Liver (tissue), 3 donors: ENCODE data around the gene TMEM167A.

Source experiments
- CTCF ChIP-seq: fragments of 150-350 bp; IDR thresholded peaks from 2 replicates; pipeline ENCODE4 v1.5.1; 2017; ENCODE audit warnings: improper control_type of control experiment, low read depth, low read length; ENCODE audit not compliant: missing input control
- EGR1 ChIP-seq, 2 donors: IDR thresholded peaks; 2 replicates each; pipeline ENCODE4 v1.6.1; 2016 to 2018; ENCODE audit warnings: antibody characterized with exemption in 2 of 2, low read depth in 2 of 2
- FOXA1 ChIP-seq: IDR thresholded peaks from 2 replicates; pipeline ENCODE4 v1.6.1; 2016; ENCODE audit warnings: antibody characterized with exemption
- HNF4G ChIP-seq: IDR thresholded peaks from 2 replicates; pipeline ENCODE4 v1.6.1; 2016; ENCODE audit warnings: antibody characterized with exemption
- JUND ChIP-seq, 2 donors: IDR thresholded peaks; 2 replicates each; pipeline ENCODE4 v1.6.1; 2016; ENCODE audit warnings: antibody characterized with exemption in 2 of 2
- NR2F2 ChIP-seq: IDR thresholded peaks from 2 replicates; pipeline ENCODE4 v1.6.1; 2016; ENCODE audit warnings: antibody characterized with exemption
- RAD21 ChIP-seq, 2 donors: IDR thresholded peaks; 2 replicates each; pipeline ENCODE4 v1.6.1; 2016; ENCODE audit warnings: antibody characterized with exemption in 2 of 2, mild to moderate bottlenecking in 2 of 2
- RXRA ChIP-seq, 2 donors: IDR thresholded peaks; 2 replicates each; pipeline ENCODE4 v1.6.1; 2017 to 2018; ENCODE audit warnings: antibody characterized with exemption in 2 of 2, mild to moderate bottlenecking in 1 of 2
- SP1 ChIP-seq: IDR thresholded peaks from 2 replicates; pipeline ENCODE4 v1.6.1; 2018; ENCODE audit warnings: antibody characterized with exemption, mild to moderate bottlenecking
- TAF1 ChIP-seq: conservative IDR thresholded peaks from 2 replicates; pipeline ENCODE4 v1.6.1; 2016; ENCODE audit warnings: antibody characterized with exemption, mild to moderate bottlenecking
- YY1 ChIP-seq: IDR thresholded peaks from 2 replicates; pipeline ENCODE4 v1.6.1; 2016; ENCODE audit warnings: antibody characterized with exemption, mild to moderate bottlenecking
- TF ChIP-seq, protein P1 (sequence below): IDR thresholded peaks from 2 replicates; pipeline ENCODE4 v1.6.1; 2016; ENCODE audit warnings: antibody characterized with exemption
- TF ChIP-seq, protein P2 (sequence below): IDR thresholded peaks from 2 replicates; pipeline ENCODE4 v1.6.1; 2016; ENCODE audit warnings: antibody characterized with exemption
- TF ChIP-seq, protein P3 (sequence below): IDR thresholded peaks from 2 replicates; pipeline ENCODE4 v1.6.1; 2016; ENCODE audit warnings: antibody characterized with exemption, mild to moderate bottlenecking
- donor health status: healthy.
- donor health status: healthy.

GRCh38 chr5:83048277-83048676 lies 28.9 kb downstream of the TMEM167A start:
- TF ChIP-seq TAF1 (no peak), CTCF (no peak), SP1 (no peak), JUND (IDR thresholded peaks at IDR 0.05) (no peak), NR2F2 (no peak), HNF4G (no peak), RAD21 (IDR thresholded peaks at IDR 0.05) (no peak), YY1 (no peak), FOXA1 (no peak), EGR1 (IDR thresholded peaks at IDR 0.05; ENCODE audit: low read depth in 2 of 2) (no peak), RXRA (IDR thresholded peaks at IDR 0.05) (no peak)
- TF ChIP-seq, protein P1, sequence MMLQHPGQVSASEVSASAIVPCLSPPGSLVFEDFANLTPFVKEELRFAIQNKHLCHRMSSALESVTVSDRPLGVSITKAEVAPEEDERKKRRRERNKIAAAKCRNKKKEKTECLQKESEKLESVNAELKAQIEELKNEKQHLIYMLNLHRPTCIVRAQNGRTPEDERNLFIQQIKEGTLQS: no peak
- TF ChIP-seq, protein P2, sequence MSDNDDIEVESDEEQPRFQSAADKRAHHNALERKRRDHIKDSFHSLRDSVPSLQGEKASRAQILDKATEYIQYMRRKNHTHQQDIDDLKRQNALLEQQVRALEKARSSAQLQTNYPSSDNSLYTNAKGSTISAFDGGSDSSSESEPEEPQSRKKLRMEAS: no peak
- TF ChIP-seq, protein P3, sequence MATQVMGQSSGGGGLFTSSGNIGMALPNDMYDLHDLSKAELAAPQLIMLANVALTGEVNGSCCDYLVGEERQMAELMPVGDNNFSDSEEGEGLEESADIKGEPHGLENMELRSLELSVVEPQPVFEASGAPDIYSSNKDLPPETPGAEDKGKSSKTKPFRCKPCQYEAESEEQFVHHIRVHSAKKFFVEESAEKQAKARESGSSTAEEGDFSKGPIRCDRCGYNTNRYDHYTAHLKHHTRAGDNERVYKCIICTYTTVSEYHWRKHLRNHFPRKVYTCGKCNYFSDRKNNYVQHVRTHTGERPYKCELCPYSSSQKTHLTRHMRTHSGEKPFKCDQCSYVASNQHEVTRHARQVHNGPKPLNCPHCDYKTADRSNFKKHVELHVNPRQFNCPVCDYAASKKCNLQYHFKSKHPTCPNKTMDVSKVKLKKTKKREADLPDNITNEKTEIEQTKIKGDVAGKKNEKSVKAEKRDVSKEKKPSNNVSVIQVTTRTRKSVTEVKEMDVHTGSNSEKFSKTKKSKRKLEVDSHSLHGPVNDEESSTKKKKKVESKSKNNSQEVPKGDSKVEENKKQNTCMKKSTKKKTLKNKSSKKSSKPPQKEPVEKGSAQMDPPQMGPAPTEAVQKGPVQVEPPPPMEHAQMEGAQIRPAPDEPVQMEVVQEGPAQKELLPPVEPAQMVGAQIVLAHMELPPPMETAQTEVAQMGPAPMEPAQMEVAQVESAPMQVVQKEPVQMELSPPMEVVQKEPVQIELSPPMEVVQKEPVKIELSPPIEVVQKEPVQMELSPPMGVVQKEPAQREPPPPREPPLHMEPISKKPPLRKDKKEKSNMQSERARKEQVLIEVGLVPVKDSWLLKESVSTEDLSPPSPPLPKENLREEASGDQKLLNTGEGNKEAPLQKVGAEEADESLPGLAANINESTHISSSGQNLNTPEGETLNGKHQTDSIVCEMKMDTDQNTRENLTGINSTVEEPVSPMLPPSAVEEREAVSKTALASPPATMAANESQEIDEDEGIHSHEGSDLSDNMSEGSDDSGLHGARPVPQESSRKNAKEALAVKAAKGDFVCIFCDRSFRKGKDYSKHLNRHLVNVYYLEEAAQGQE: no peak
